ENCODE measurements around the gene MAGEA4.

The MAGEA4 gene

DNA sequence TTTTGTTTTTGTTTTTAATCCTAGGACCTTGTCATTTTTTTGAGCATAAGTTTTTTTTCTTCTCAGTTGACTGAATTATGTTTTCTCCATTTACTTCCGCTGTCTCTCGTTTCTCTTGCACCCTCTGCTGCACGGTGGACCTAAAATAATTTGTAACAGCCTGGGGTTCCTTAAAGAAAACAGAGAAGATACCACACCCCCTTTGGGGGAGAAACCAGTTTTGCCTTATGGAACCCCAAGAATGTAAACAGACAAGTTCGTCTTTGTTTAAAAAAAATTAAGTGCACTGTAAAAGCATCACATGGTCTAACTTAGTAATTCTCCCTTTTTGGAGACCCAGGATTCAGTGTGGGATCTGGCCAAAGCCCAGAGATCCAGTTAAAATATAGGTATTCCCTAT lies 32.8 kb upstream of the MAGEA4 start:
- no peak overlapping the region for H3K4me3 ChIP-seq (replicated peaks; ENCODE audit: low read depth, low read length)
- DNase-seq (ENCODE audit: low read depth): no peak
- no peak for TF ChIP-seq CTCF (IDR thresholded peaks at IDR 0.05; ENCODE audit: low read length, missing control alignments)

DNA sequence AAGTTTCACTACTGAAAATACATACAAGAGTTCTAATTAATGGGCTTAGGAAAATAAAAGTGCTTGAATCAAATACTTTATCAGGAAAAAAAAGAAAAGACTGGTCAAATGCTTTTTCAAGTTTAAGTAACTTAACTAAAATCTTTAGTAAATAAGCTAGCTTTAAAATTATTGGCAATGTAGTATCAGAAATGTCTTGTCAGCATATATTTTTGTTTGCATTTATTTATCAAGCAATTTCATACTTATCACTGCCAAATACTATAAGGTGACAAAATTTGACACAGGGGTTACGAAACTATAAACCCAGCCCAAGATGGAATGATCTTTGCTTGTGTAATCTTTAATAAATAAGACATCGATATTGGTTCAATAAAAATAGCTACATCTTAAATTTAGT lies 31.8 kb upstream of the MAGEA4 start:
- no peak for DNase-seq (ENCODE audit: low read depth)
- TF ChIP-seq CTCF (IDR thresholded peaks at IDR 0.05; ENCODE audit: low read length, missing control alignments): no peak
- no peak overlapping the region for H3K4me3 ChIP-seq (replicated peaks; ENCODE audit: low read depth, low read length)

DNA sequence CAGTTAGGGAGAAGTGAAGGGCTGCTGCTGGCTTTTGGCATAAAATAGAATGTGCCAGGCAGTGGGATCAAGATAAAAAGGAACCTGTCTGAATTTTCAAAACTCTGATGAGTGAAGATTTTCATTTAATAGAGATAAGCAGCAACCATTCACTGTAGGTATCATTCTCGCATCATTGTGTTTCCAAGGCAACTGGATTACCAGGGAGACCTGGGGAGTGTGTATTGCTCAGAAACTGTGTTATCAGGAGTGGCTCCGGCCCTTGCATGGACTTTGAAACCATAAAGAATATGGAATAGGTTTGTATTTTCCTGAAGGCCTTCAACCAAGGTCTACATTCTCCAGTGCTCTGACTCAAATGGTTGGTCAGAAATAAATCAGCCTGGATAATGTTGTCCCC lies 23.3 kb upstream of the MAGEA4 start:
- DNase-seq (ENCODE audit: low read depth): no peak
- TF ChIP-seq CTCF (IDR thresholded peaks at IDR 0.05; ENCODE audit: low read length, missing control alignments): no peak
- H3K4me3 ChIP-seq (replicated peaks; ENCODE audit: low read depth, low read length): no peak overlapping the region

GRCh38 chrX:151896734-151897474 lies 15.8 kb upstream of the MAGEA4 start:
- no peak for TF ChIP-seq CTCF (IDR thresholded peaks at IDR 0.05; ENCODE audit: low read length, missing control alignments)
- DNase-seq (ENCODE audit: low read depth): peak; percentile 55
- H3K4me3 ChIP-seq (replicated peaks; ENCODE audit: low read depth, low read length): no peak overlapping the region

- H3K4me3 ChIP-seq (replicated peaks; ENCODE audit: low read depth, low read length): no peak overlapping the region
- peak; percentile 24 for DNase-seq (ENCODE audit: low read depth)
- no peak for TF ChIP-seq CTCF (IDR thresholded peaks at IDR 0.05; ENCODE audit: low read length, missing control alignments)
These were observed 13.1 kb upstream of the MAGEA4 start for GRCh38 chrX:151899622-151900021.

DNA sequence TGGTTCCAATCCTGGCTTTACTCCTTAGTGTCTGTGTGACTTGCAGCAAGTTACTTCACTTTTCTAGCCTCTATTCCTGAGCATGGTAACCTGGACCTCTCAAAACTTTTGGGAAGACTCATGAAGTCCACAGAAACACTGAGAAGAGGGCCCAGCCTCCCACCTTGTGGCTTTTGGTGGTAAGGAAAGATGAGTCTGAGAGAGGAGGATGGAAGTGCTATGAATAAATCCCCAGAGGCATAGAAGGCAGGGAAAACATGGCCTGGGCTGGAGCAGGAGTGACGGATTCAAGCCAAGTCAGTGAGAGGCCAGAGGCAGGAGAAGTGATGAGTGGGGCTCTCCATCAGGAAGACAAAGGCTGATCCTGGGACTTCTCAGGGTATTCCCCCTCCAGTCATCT lies 10.9 kb upstream of the MAGEA4 start:
- no peak overlapping the region for H3K4me3 ChIP-seq (replicated peaks; ENCODE audit: low read depth, low read length)
- no peak for DNase-seq (ENCODE audit: low read depth)
- TF ChIP-seq CTCF (IDR thresholded peaks at IDR 0.05; ENCODE audit: low read length, missing control alignments): no peak

Measured in fibroblast of pulmonary artery (primary cell).